ENCODE data around the gene DIPK1A.

DIPK1A gene

GRCh38 chr1:92808381-92808780 is 152.9 kb downstream of the DIPK1A start:
- no peak for DNase-seq (ENCODE audit: low read depth in 1 of 2, low spot score in 1 of 2)

GRCh38 chr1:92805216-92805615 is 156.0 kb downstream of the DIPK1A start:
- DNase-seq (ENCODE audit: low read depth in 1 of 2, low spot score in 1 of 2) = no peak

GRCh38 chr1:92804721-92805201 is 156.5 kb downstream of the DIPK1A start:
- DNase-seq (ENCODE audit: low read depth in 1 of 2, low spot score in 1 of 2) = no peak

GRCh38 chr1:92803140-92803887 is 157.9 kb downstream of the DIPK1A start:
- DNase-seq (ENCODE audit: low read depth in 1 of 2, low spot score in 1 of 2) = no peak

- no peak for DNase-seq (ENCODE audit: low read depth in 1 of 2, low spot score in 1 of 2)
These were observed 163.3 kb downstream of the DIPK1A start for GRCh38 chr1:92797961-92798360.

DNA sequence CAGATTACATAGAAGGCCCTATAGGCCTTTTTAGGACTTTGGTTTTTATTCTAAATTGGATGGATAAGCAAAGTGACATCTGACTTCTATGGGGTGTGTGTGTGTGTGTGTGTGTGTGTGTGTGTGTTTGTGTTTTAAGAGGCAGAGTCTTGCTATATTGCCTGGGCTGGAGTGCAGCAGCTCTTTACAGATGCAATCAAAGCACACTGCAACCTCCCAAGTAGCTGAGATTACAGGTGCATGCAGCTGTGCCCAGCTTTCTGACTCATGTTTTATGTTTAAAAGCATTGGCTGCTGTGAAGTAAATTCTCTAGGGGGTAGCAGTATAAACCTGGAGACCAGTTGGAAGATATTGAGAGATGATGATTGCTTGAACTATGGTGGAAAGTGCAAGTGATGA is 164.0 kb downstream of the DIPK1A start:
- no peak for DNase-seq (ENCODE audit: low read depth in 1 of 2, low spot score in 1 of 2)

- no peak for DNase-seq (ENCODE audit: low read depth in 1 of 2, low spot score in 1 of 2)
These were observed 166.1 kb downstream of the DIPK1A start for GRCh38 chr1:92795166-92795565.

GRCh38 chr1:92792340-92792782 is 168.9 kb downstream of the DIPK1A start:
- no peak for DNase-seq (ENCODE audit: low read depth in 1 of 2, low spot score in 1 of 2)

All from activated T-helper 1 cell treated with anti-CD3 and anti-CD28 coated beads, Interleukin-2, amount 50 U/mL, for 16 hours (primary cell).